HG03354 (cell line): ENCODE data around the gene FAM89B.
"Not testable (repeated sequence)": the region's sequence is repeated elsewhere in the genome, so short reads cannot be mapped to it uniquely, and the experiment has no call there.

Source experiments
- ATAC-seq: cut with Tn5 transposase; IDR thresholded peaks from one replicate; pipeline ENCODE4 v1.9.1; 2021; ENCODE audit warnings: mild to moderate bottlenecking; ENCODE audit not compliant: unreplicated experiment, poor library complexity, severe bottlenecking

The FAM89B gene

DNA sequence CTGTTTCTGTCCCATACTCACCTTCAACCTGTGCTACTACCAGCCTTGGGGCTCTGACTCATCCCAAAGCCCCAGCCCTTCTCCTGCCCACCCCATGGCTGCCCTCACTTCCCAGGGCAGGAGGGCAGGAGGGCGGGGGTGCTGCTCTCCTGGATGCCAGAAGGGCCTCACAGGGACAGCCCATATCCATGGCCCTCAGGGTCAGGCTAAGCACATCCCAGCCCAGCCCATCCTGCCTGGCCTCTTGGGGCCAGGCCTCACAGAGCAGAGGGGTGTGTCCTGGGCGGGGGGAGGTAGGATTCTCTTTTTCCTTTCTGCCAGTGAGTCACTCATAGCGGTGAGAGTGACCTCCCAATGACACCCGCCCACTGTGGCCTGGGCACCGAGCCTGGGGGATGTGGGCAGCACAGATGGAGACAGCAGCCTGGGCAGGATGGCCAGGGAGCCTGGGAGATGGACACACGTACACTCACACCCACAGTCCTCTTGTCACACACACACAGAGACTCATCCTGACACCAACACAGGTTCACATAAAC is 16.6 kb upstream of the FAM89B start:
- ATAC-seq = no peak

DNA sequence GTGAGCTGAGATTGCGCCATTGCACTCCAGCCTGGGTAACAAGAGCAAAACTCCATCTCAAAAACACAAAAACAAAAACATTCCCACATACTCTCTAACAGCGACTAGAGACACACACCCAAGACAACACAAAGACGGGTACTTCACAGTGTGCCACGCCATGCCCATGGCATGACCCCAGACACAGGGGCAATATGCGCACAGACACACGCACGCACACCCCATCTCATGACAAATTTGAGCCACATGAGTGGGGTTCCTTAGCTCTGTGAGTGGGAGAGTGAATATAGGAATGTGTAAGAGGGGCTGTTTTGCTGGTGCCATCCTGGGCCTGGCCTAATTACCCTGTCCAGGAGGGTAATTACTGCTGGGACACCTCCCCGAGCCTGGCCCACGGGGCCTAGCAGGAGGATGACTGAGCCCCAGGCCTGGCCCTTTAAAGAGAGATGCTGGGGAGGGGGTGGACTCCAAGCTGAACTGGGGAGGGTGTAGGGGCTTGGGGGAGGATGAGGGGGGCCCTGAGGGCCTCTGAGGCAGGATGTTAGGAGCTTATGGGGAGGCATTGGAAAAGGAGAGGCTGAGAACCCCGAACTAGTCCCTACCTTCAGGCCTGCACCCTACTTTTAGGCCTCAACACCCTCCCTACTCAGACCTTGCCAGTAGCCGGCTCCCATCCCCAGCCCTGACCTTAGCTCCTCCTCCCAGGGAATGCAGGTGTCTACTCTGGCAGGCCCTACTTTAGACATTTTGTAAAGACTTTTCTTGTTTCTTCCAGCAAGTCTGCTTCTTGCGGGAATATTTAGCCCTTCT is 15.7 kb upstream of the FAM89B start:
- ATAC-seq = no peak

GRCh38 chr11:65557280-65558001 is 14.9 kb upstream of the FAM89B start:
- no peak for ATAC-seq

- no peak for ATAC-seq
These were observed 14.1 kb upstream of the FAM89B start, which contains the start of gene LTBP3 for GRCh38 chr11:65558002-65558929. TSS of gene LTBP3 (minus strand) at chr11:65558359. CDS start at chr11:65557959, 400 bp downstream.

- ATAC-seq = no peak
These were observed 13.3 kb upstream of the FAM89B start for GRCh38 chr11:65558930-65559509.

GRCh38 chr11:65559535-65559934 is 12.8 kb upstream of the FAM89B start:
- no peak for ATAC-seq

DNA sequence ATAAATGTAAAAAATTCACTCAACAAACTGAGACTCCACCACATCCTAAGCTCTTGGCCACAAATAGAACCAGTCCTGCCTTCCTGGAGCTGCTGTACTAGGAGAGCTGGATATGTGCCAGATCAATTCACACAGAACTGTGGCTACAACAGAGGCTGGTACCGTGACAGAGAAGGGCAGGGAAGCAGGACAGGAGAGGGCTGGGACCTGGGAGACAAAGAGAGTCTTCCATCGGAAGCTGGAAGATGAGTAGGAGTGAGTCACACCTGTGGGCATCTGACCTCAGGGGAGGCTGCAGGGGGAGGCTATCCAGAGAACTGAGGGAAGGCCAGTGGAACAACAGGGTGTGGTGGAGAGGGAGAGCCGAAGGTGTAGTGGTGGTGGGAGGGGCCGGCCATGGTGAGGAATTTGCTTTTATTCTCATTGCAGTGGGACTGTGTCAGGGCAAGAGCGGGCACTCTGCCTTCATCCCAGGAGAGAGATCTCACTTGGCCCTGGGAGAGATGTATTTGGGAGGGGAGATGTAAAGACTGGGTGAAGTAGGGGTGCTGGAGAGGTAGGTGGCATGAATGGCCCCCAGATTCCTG is 12.3 kb upstream of the FAM89B start:
- no peak for ATAC-seq

- no peak for ATAC-seq
These were observed 11.6 kb upstream of the FAM89B start for GRCh38 chr11:65560555-65561418.

- no peak for ATAC-seq
These were observed 10.3 kb upstream of the FAM89B start for GRCh38 chr11:65562020-65562419.

DNA sequence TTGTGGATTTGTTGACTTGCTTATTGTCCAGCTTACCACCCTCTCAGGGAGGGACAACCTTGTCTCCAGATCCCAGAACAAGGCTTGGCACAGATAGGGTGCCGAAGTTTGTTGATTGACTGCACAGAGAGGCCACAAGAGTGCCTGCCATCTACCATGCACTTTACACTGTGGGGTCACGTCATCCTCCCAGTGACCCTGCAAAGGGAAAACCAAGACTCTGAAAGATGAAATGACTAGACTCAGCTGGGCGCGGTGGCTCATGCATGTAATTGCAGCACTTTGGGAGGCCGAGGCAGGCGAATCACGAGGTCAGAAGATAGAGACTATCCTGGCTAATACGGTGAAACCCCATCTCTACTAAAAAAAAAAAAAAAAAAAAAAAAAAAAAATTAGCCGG is 9.6 kb upstream of the FAM89B start:
- no peak for ATAC-seq

DNA sequence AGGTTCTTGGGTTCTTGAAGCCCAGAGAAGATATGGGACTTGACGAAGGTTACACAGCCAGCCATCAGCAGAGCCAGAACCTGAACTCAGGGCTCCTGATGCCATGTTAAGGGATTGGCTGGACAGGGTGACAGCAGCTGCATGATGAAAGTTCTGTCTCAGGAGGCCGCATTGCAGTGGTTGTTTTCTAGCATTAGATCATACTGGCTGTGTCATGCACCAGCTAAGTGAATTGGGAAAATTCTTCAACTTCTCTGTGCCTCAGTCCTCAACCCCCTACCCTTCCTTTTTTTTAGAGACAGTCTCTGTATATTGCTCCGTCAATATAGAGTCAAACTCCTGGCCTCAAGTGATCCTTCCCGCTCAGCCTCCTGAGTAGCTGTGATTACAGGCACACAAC is 8.7 kb upstream of the FAM89B start:
- ATAC-seq = no peak

GRCh38 chr11:65564879-65565559 is 7.3 kb upstream of the FAM89B start:
- not testable (repeated sequence) for ATAC-seq

GRCh38 chr11:65565624-65566453 is 6.5 kb upstream of the FAM89B start:
- no peak for ATAC-seq

GRCh38 chr11:65569164-65569972 is 3.0 kb upstream of the FAM89B start:
- ATAC-seq = peak; percentile 9

DNA sequence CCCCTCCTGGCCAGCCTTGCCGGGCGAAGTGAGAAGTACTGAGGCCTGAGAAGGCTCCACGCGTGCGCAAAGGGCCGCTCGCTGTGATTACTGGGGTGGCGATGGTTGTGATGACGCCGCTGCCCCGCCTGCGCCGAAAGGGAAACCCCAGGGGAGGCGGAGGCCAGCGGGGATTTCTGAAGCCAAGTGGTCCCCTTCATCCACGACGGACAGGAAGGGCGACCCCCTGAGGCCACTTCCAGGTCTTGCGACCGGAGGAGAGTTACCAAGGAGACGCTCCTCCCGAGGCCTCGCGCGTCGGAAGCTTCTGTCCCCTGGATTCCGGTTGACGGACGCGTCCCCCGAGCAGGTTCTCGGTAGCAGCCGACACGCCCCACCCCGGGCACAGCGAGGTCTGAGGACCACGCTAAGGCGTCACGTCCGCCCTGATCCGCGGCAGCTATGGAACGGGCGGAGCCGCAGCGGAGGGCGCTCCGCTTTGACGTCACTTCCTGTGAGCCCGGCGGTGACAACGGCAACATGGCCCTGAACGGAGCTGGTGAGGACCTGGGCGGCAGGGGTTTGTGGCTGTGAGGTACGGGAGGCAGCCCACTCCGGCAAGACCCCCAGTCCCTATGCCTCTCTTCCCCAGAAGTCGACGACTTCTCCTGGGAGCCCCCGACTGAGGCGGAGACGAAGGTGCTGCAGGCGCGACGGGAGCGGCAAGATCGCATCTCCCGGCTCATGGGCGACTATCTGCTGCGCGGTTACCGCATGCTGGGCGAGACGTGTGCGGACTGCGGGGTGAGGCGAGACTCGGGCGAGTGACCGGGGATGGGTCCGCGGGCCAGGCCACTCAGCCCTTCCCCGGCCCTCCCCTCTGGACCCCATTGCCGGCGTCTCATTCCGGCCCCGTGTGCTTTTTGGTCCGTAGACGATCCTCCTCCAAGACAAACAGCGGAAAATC is 2.1 kb upstream of the FAM89B start, which contains the start of gene ZNRD2:
ZNRD2 (plus strand) TSS at position 505 of the 946 bp plus-strand sequence; CDS start at position 520, 15 bp downstream.
- ATAC-seq = peak; percentile 69
